Fibroblast of skin of abdomen (primary cell): Measurements from ENCODE around the gene TREM2.
A peak's percentile ranks its signal among the peaks of the same experiment; 100 is the strongest.
"Not testable (repeated sequence)": the region's sequence is repeated elsewhere in the genome, so short reads cannot be mapped to it uniquely, and the experiment has no call there.

Experiments used
- DNase-seq: peaks from one replicate; pipeline ENCODE4 v3.0.0-alpha.2; 2013

The TREM2 gene

GRCh38 chr6:41153992-41154625 lies 8.8 kb downstream of the TREM2 start, which contains the start of gene TREML1:
TREML1 (minus strand) TSS chr6:41154347; CDS start chr6:41154288, 59 bp downstream.
- no peak for DNase-seq

GRCh38 chr6:41153451-41153850 lies 9.5 kb downstream of the TREM2 start:
- DNase-seq = no peak

- DNase-seq = no peak
Measured at GRCh38 chr6:41150671-41151070, 12.2 kb downstream of the TREM2 start.

- DNase-seq = no peak
Measured at GRCh38 chr6:41147917-41148316, 15.0 kb downstream of the TREM2 start.

- no peak for DNase-seq
Measured at GRCh38 chr6:41136911-41137310, 26.0 kb downstream of the TREM2 start.

GRCh38 chr6:41135062-41135832 lies 27.7 kb downstream of the TREM2 start:
- DNase-seq = no peak

- no peak for DNase-seq
Measured at GRCh38 chr6:41132254-41132653, 30.7 kb downstream of the TREM2 start.

GRCh38 chr6:41125282-41125681 lies 37.6 kb downstream of the TREM2 start:
- no peak for DNase-seq

GRCh38 chr6:41122918-41123317 lies 40.0 kb downstream of the TREM2 start:
- no peak for DNase-seq

GRCh38 chr6:41122373-41122772 lies 40.5 kb downstream of the TREM2 start:
- peak; percentile 6 for DNase-seq

- no peak for DNase-seq
Measured at GRCh38 chr6:41120058-41120457, 42.9 kb downstream of the TREM2 start.

- DNase-seq = no peak
Measured at GRCh38 chr6:41119508-41119907, 43.4 kb downstream of the TREM2 start.

GRCh38 chr6:41115027-41115426 lies 47.9 kb downstream of the TREM2 start:
- not testable (repeated sequence) for DNase-seq

GRCh38 chr6:41111017-41111416 lies 51.9 kb downstream of the TREM2 start:
- DNase-seq = no peak
